ENCODE data around the gene SMPX. TPM values are rescaled to one million over a fixed set of nuclear protein-coding genes. Genes with fewer than 3 reads are reported as not detected.

The SMPX gene
- total RNA-seq, 2 donors from 2014 or later: 403 to 651 TPM

- no peak for TF ChIP-seq CTCF (IDR thresholded peaks at IDR 0.05)
- Histone ChIP-seq H3K9me3 (no peaks in the 10 kb centered on the region), H3K4me1 (no peaks in the 10 kb centered on the region), H3K27me3 (no peaks in the 10 kb centered on the region), H3K36me3 (peaks cover 3% of the 10 kb centered on the region), H3K4me3 (no peak overlapping the region), H3K27ac (no peak overlapping the region)
- no peak for DNase-seq (ENCODE audit: low spot score)
Observed at GRCh38 chrX:21735768-21736127, 22.2 kb downstream of the SMPX start.

GRCh38 chrX:21735038-21735767, 22.7 kb downstream of the SMPX start:
- peaks cover 3% of the 10 kb centered on the region for H3K36me3 ChIP-seq
- no peaks in the 10 kb centered on the region for H3K4me1 ChIP-seq
- no peak overlapping the region for H3K27ac ChIP-seq
- no peaks in the 10 kb centered on the region for H3K9me3 ChIP-seq
- no peak for DNase-seq (ENCODE audit: low spot score)
- H3K27me3 ChIP-seq: no peaks in the 10 kb centered on the region
- TF ChIP-seq CTCF (IDR thresholded peaks at IDR 0.05): no peak
- H3K4me3 ChIP-seq: no peak overlapping the region

GRCh38 chrX:21734175-21734574, 23.7 kb downstream of the SMPX start:
- TF ChIP-seq CTCF (IDR thresholded peaks at IDR 0.05): no peak
- no peaks in the 10 kb centered on the region for H3K4me1 ChIP-seq
- H3K9me3 ChIP-seq: no peaks in the 10 kb centered on the region
- no peak overlapping the region for H3K4me3 ChIP-seq
- H3K36me3 ChIP-seq: peaks cover under 1% of the 10 kb centered on the region
- DNase-seq (ENCODE audit: low spot score): no peak
- no peak overlapping the region for H3K27ac ChIP-seq
- no peaks in the 10 kb centered on the region for H3K27me3 ChIP-seq

- Histone ChIP-seq H3K4me3 (no peak overlapping the region), H3K9me3 (no peaks in the 10 kb centered on the region), H3K4me1 (no peaks in the 10 kb centered on the region), H3K27ac (no peak overlapping the region), H3K36me3 (no peaks in the 10 kb centered on the region), H3K27me3 (no peaks in the 10 kb centered on the region)
- no peak for DNase-seq (ENCODE audit: low spot score)
- no peak for TF ChIP-seq CTCF (IDR thresholded peaks at IDR 0.05)
Observed at GRCh38 chrX:21733705-21734104, 24.2 kb downstream of the SMPX start.

GRCh38 chrX:21730026-21730425, 27.9 kb downstream of the SMPX start:
- H3K9me3 ChIP-seq: no peaks in the 10 kb centered on the region
- no peak overlapping the region for H3K4me3 ChIP-seq
- no peak for TF ChIP-seq CTCF (IDR thresholded peaks at IDR 0.05)

More at GRCh38 chrX:21730026-21730425, 27.9 kb downstream of the SMPX start:
- Histone ChIP-seq H3K27me3 (no peaks in the 10 kb centered on the region), H3K36me3 (no peaks in the 10 kb centered on the region), H3K4me1 (no peaks in the 10 kb centered on the region), H3K27ac (no peak overlapping the region)
- DNase-seq (ENCODE audit: low spot score): no peak
